Spleen (tissue), 11 donors: Measurements from ENCODE around the gene GCNA. TPM values are rescaled to one million over a fixed set of nuclear protein-coding genes. Genes with fewer than 3 reads are reported as not detected.

Source experiments
- DNase-seq: peaks from one replicate; pipeline ENCODE4 v3.0.0-alpha.2; 2020
- H3K27ac ChIP-seq, 8 donors: fragments of 200-600 bp; sonication (generic) in 7 of 8; 1 replicate in 4 of 8; 2 replicates in 4 of 8; pipeline versions ENCODE4 v1.5.0 to v1.8.0; 2016 to 2021; ENCODE audit warnings: inconsistent platforms in 4 of 8, mild to moderate bottlenecking in 4 of 8, moderate library complexity in 1 of 8
- H3K27me3 ChIP-seq, 7 donors: fragments of 200-600 bp; sonication (generic) in 6 of 7; replicated peaks in 1 of 7; 1 replicate in 4 of 7; 2 replicates in 3 of 7; pipeline versions ENCODE4 v1.5.0 to v1.8.0; 2016 to 2021; ENCODE audit warnings: inconsistent platforms in 3 of 7, mild to moderate bottlenecking in 1 of 7
- H3K36me3 ChIP-seq, 6 donors: fragments of 200-600 bp; sonication (generic) in 5 of 6; 1 replicate in 4 of 6; 2 replicates in 2 of 6; pipeline versions ENCODE4 v1.5.0 to v1.8.0; 2016 to 2021; ENCODE audit warnings: inconsistent platforms in 2 of 6
- H3K4me1 ChIP-seq, 6 donors: fragments of 200-600 bp; sonication (generic) in 5 of 6; 1 replicate in 3 of 6; 2 replicates in 3 of 6; pipeline versions ENCODE4 v1.5.0 to v1.8.0; 2016 to 2021; ENCODE audit warnings: inconsistent platforms in 3 of 6
- H3K4me3 ChIP-seq, 8 donors: fragments of 200-600 bp; sonication (generic) in 7 of 8; 1 replicate in 4 of 8; 2 replicates in 4 of 8; pipeline versions ENCODE4 v1.5.0 to v1.8.0; 2016 to 2021; ENCODE audit warnings: inconsistent platforms in 4 of 8, mild to moderate bottlenecking in 4 of 8, moderate library complexity in 2 of 8
- H3K9me3 ChIP-seq, 8 donors: fragments of 200-600 bp; sonication (generic) in 7 of 8; 1 replicate in 4 of 8; 2 replicates in 4 of 8; pipeline versions ENCODE4 v1.5.0 to v1.8.0; 2016 to 2021; ENCODE audit warnings: inconsistent platforms in 4 of 8
- POLR2A ChIP-seq, 3 donors: fragments of 450-650 bp; IDR thresholded peaks; one replicate each; pipeline ENCODE4 v1.5.1; 2017; ENCODE audit warnings: antibody characterized with exemption in 3 of 3, mild to moderate bottlenecking in 1 of 3
- POLR2AphosphoS5 ChIP-seq, 3 donors: sonication (generic); formaldehyde crosslinking; IDR thresholded peaks; one replicate each; pipeline ENCODE4 v1.5.1; 2017; ENCODE audit warnings: antibody characterized with exemption in 3 of 3
- WGBS, 5 donors: extraction: QIAGEN DNeasy Blood & Tissue Kit in 3 of 5; methylation state at CpG; one replicate each; pipeline versions ENCODE4 v1.1.5 to v1.1.7; 2013 to 2018; 5-methylcytosine and 5-hydroxymethylcytosine counted together
- intact Hi-C: fragments of 100-400 bp; cut with DNase I; formaldehyde crosslinking; loops from one replicate; pipeline ENCODE4 v1.15.0; 2023; ENCODE audit warnings: low total_unique reads
- polyA plus RNA-seq, 3 donors: library from polyadenylated mRNA; stranded (reverse); fragments of 200-250 nt; gene quantifications; one replicate each; pipeline ENCODE4 v1.2.1, GENCODE V29; 2013
- total RNA-seq, 7 donors: library from RNA; depleted of rRNA in 3 of 7; stranded (reverse); fragments of >200 nt in 3 of 7; fragmentation: NEBNext Ultra II Directional in 4 of 7; extraction: Animal tissue kit (Norgen Biotek cat#: 25700) in 4 of 7; gene quantifications; one replicate each; pipeline versions ENCODE4 v1.1.0 to v1.2.1, GENCODE V29; 2016 to 2021
- TF ChIP-seq, protein P1 (sequence below), 11 experiments: fragments of 200-600 bp in 7 of 11; fragments of 450-650 bp in 4 of 11; sonication (generic) in 4 of 11; IDR thresholded peaks in 8 of 11; conservative IDR thresholded peaks in 3 of 11; 1 replicate in 7 of 11; 2 replicates in 4 of 11; pipeline versions ENCODE4 v1.4.0 to v1.8.0; 2016 to 2021; ENCODE audit warnings: antibody characterized with exemption in 11 of 11, inconsistent platforms in 4 of 11, mild to moderate bottlenecking in 1 of 11
- donor health status: healthy with polysubstance abuse.
- donor health status: DM: no; HTN: no; CAD: no; lungs with moderate emphysema.
- donor health status: DM: no; HTN: no; CAD: no.
- donor health status: Bipolar disorder and iron deficiency.
- donor health status: healthy.
- donor health status: DM: no; HTN: no; CAD: no.
- donor health status: DM: yes; HTN: yes; CAD: no.

GCNA gene
- total and polyA plus RNA-seq, 10 donors: 1.8 to 12.8 (median 3.8) TPM

DNA sequence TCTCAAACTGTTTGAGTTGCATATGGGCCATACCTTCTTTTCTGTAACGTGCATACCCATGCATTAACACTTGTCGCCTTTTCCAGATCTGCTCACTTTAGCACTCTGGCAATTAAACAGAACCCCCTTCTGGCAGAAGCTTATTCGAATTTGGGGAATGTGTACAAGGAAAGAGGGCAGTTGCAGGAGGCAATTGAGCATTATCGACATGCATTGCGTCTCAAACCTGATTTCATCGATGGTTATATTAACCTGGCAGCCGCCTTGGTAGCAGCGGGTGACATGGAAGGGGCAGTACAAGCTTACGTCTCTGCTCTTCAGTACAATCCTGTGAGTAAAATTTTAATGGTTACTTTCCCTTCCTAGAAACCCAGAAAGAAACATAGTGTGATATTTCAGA, 40.5 kb upstream of the GCNA start:
- DNase-seq: no peak
- intact Hi-C loops: no loop called here
- no peaks in the 10 kb centered on the region for H3K9me3 ChIP-seq
- H3K36me3 ChIP-seq: peaks cover 0 to 27% (median 0%) of the 10 kb centered on the region in 6 donors
- peak overlapping the region in 3 of 8 donors; percentile 21 to 78 (median 73) for H3K4me3 ChIP-seq
- H3K4me1 ChIP-seq: peaks cover 31 to 81% (median 69%) of the 10 kb centered on the region in 6 donors
- H3K27ac ChIP-seq: peak overlapping the region in 1 of 8 donors; percentile 19
- 59 to 77% (median 76%) methylated on average over 9 of the region's 9 CpGs for WGBS, 5 donors
- TF ChIP-seq POLR2A (IDR thresholded peaks at IDR 0.05) (no peak), POLR2AphosphoS5 (IDR thresholded peaks at IDR 0.05) (no peak)
- TF ChIP-seq, protein P1, sequence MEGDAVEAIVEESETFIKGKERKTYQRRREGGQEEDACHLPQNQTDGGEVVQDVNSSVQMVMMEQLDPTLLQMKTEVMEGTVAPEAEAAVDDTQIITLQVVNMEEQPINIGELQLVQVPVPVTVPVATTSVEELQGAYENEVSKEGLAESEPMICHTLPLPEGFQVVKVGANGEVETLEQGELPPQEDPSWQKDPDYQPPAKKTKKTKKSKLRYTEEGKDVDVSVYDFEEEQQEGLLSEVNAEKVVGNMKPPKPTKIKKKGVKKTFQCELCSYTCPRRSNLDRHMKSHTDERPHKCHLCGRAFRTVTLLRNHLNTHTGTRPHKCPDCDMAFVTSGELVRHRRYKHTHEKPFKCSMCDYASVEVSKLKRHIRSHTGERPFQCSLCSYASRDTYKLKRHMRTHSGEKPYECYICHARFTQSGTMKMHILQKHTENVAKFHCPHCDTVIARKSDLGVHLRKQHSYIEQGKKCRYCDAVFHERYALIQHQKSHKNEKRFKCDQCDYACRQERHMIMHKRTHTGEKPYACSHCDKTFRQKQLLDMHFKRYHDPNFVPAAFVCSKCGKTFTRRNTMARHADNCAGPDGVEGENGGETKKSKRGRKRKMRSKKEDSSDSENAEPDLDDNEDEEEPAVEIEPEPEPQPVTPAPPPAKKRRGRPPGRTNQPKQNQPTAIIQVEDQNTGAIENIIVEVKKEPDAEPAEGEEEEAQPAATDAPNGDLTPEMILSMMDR (IDR thresholded peaks at IDR 0.05 in 8 of 11, conservative IDR thresholded peaks at IDR 0.05 in 3 of 11): no peak
- no peaks in the 10 kb centered on the region for H3K27me3 ChIP-seq

GRCh38 chrX:71540801-71541200, 37.4 kb upstream of the GCNA start:
- DNase-seq: no peak
- H3K36me3 ChIP-seq: peaks cover 0 to 52% (median 4%) of the 10 kb centered on the region in 6 donors
- no peaks in the 10 kb centered on the region for H3K9me3 ChIP-seq
- H3K4me1 ChIP-seq: peaks cover 40 to 100% (median 85%) of the 10 kb centered on the region in 6 donors
- H3K4me3 ChIP-seq: peak overlapping the region in 2 of 8 donors; percentile 12 to 78
- TF ChIP-seq, protein P1 (IDR thresholded peaks at IDR 0.05 in 8 of 11, conservative IDR thresholded peaks at IDR 0.05 in 3 of 11): no peak
- TF ChIP-seq POLR2A (IDR thresholded peaks at IDR 0.05) (no peak), POLR2AphosphoS5 (IDR thresholded peaks at IDR 0.05) (no peak)
- H3K27me3 ChIP-seq: no peaks in the 10 kb centered on the region
- intact Hi-C loops: no loop called here
- WGBS, 5 donors: 53 to 63% (median 56%) methylated on average over 3 of the region's 3 CpGs
- peak overlapping the region in 6 of 8 donors; percentile 4 to 60 (median 54) for H3K27ac ChIP-seq

GRCh38 chrX:71541210-71542022, 36.8 kb upstream of the GCNA start:
- TF ChIP-seq POLR2A (IDR thresholded peaks at IDR 0.05): no peak
- TF ChIP-seq, protein P1 (IDR thresholded peaks at IDR 0.05 in 8 of 11, conservative IDR thresholded peaks at IDR 0.05 in 3 of 11): no peak
- no peak for TF ChIP-seq POLR2AphosphoS5 (IDR thresholded peaks at IDR 0.05)
- intact Hi-C loops: no loop called here
- Histone ChIP-seq H3K4me1 (peaks cover 40 to 100% (median 82%) of the 10 kb centered on the region in 6 donors), H3K9me3 (no peaks in the 10 kb centered on the region), H3K27ac (peak overlapping the region in 6 of 8 donors; percentile 36 to 60 (median 54)), H3K36me3 (peaks cover 0 to 58% (median 8%) of the 10 kb centered on the region in 6 donors), H3K4me3 (peak overlapping the region in 2 of 8 donors; percentile 12 to 78), H3K27me3 (no peaks in the 10 kb centered on the region)
- 6 to 42% (median 10%) methylated on average over 8 of the region's 8 CpGs for WGBS, 5 donors
- DNase-seq: no peak

GRCh38 chrX:71542411-71542810, 35.8 kb upstream of the GCNA start:
- Histone ChIP-seq H3K27me3 (no peaks in the 10 kb centered on the region), H3K4me1 (peaks cover 40 to 96% (median 74%) of the 10 kb centered on the region in 6 donors), H3K4me3 (peak overlapping the region in 2 of 8 donors; percentile 12 to 78), H3K27ac (peak overlapping the region in 3 of 8 donors; percentile 50 to 60 (median 52)), H3K36me3 (peaks cover 0 to 62% (median 17%) of the 10 kb centered on the region in 6 donors), H3K9me3 (no peaks in the 10 kb centered on the region)
- 64 to 80% (median 77%) methylated on average over 1 of the region's 1 CpG for WGBS, 5 donors
- intact Hi-C loops: no loop called here
- TF ChIP-seq POLR2AphosphoS5 (IDR thresholded peaks at IDR 0.05) (no peak), POLR2A (IDR thresholded peaks at IDR 0.05) (no peak)
- TF ChIP-seq, protein P1 (IDR thresholded peaks at IDR 0.05 in 8 of 11, conservative IDR thresholded peaks at IDR 0.05 in 3 of 11): no peak
- DNase-seq: no peak
